ENCODE data around the gene GPR155. TPM values are rescaled to one million over a fixed set of nuclear protein-coding genes. Genes with fewer than 3 reads are reported as not detected.
A peak's percentile ranks its signal among the peaks of the same experiment; 100 is the strongest.
"Not testable (repeated sequence)": the region's sequence is repeated elsewhere in the genome, so short reads cannot be mapped to it uniquely, and the experiment has no call there.

GPR155 gene
- total RNA-seq, 1 donor from 2014 or later = 10.9 TPM

DNA sequence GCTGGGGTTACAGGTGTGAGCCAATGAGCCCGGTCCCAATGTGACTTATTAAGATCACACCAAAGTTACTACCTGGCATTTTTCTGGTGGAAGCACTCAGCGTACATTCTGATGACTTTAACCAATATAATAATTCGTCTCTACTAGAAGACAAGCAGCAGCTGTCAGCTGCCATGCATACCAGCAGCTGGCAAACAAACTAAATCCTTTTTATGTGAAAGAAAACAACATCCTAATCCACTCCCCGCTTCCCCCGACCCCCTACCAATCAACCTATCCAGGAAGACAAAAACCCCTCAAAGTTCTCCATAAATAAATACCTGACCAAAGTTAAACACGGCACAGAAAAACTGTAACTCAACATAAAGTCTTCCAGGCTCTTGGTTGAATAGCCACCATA is 42.1 kb downstream of the GPR155 start:
- no peak for DNase-seq (ENCODE audit: low spot score)
- intact Hi-C loops (cut with DNase I) = no loop called here

DNA sequence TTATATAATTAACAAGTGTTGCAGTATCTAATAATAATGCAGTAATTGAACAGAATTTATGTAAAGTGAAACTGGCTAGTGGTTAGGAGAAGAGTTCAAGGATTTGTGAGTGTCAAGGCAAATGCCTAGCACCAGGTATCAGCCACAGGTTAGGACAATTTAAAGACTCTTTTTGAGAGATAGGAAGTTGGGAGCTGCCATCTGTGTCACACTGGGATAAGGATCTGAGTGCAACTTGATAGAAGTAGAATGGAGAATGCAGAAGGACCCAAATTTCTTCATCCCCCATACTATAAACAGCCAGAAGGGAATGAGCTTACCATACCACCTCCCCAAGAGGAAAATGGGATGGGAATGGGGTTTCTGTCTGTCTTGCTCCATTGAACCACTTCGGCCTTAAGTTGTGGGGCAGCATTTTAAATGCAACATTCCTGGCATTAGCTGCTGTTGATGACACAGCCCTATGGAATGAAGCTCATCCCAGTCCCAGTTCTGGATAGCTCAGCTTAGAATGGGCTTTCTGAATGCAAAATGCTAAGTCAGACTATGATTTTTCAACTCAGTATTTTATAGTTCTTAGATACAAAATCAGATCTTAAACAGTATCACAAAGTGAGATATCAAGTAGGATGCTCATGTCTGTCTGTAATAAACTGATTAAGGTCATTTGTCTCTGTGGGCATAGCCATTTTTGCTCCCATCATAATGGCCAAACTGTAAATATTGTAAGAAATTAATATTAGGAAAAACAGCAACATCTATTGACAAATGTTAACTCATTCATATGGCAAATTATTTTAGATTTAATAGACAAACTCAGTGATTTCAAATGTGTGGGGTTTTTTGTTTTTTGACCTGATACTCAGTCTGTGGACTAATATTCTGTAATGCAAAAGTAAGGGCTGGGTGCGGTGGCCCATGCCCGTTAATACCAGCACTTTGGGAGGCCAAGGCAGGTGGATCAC is 44.0 kb downstream of the GPR155 start:
- DNase-seq (ENCODE audit: low spot score) = no peak
- intact Hi-C loops (cut with DNase I) = no loop called here

DNA sequence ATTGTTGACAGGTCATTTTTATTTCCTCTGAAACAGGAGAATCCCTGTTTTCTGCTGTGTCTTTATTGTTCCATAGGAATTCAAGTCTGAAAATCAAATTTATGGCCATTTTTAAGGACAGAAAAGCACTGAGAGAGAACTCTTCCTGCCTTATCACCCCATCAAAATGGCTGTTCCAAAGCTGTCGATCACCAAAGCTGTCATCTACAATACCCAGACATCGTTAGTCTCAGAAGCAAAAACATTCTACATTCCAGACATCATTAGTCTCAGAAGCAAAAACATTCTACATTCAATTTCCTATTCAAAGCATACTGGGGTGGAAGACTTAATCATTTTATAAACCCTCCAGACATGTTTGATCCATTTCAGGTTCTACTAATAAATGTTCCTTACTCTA is 46.9 kb downstream of the GPR155 start:
- intact Hi-C loops (cut with DNase I) = no loop called here

DNA sequence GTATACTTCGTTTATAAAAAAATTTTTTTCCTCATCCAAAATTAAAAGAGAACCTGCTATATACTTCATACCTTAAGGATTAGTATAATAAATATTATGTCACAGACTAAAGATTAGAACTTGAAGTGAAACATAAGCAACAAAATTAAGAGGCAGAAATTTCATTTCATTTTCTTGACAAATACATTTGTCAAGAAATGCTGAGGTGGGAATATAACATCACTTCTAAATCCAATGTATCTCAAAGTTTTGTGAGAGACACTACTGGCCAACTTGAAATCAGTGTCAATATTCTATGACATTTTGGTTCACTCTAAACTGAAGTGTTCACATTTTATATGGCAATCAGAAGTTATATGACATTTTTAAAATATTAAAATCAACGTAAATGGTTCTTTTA is 47.5 kb downstream of the GPR155 start:
- intact Hi-C loops (cut with DNase I) = no loop called here
- DNase-seq (ENCODE audit: low spot score) = no peak

More for the DNA sequence above, 46.9 kb downstream of the GPR155 start:
- DNase-seq (ENCODE audit: low spot score) = no peak

DNA sequence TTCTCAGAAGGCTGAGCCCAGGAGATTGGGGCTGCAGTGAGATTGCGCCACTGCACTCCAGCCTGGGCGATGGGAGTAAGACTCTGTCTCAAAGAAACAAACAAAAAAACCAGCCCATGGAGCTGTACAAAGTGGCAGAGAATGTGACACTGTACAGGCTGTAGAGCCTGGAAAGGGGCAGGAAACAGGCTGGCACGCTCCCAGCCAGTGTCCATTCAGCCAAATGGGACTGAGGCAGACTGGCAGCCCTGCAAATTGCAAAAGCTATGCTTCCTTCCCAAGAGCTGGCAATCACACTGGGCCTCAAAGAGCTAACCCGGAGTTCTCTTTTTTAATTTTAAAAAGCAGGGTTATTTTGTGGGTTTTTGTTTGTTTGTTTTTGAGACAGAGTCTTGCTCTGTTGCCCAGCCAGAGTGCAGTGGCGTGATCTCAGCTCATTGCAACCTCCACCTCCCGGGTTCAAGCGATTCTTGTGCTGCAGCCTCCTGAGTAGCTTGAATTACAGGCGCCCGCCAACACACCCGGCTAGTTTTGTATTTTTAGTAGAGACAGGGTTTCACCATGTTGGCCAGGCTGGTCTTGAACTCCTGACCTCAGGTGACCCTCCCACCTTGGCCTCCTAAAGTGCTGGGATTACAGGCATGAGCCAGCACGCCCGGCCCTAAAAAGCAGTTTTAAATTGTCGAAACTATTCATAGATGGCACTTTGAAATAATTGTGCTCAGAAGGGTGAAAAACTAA is 48.5 kb downstream of the GPR155 start:
- DNase-seq (ENCODE audit: low spot score) = no peak
- intact Hi-C loops (cut with DNase I) = no loop called here

DNA sequence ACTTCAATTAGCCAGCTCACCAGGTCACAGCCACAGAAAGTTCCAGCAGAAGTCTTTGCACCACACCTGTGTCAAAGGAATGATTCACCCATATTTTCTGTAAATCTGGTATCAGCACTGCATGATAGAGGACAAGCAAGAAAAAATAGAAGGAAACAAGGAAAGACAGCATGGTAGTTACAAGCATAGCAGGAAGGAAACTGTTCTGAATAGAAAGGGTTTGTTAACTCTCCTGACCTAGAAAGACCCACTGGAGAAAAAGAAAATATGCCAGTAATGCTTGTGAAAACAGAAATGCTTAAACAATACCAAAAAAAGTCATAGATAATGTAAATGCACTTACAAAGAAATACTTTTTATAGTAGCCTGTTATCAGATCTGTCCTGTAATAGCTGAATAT is 50.5 kb downstream of the GPR155 start:
- no peak for DNase-seq (ENCODE audit: low spot score)
- intact Hi-C loops (cut with DNase I) = no loop called here

DNA sequence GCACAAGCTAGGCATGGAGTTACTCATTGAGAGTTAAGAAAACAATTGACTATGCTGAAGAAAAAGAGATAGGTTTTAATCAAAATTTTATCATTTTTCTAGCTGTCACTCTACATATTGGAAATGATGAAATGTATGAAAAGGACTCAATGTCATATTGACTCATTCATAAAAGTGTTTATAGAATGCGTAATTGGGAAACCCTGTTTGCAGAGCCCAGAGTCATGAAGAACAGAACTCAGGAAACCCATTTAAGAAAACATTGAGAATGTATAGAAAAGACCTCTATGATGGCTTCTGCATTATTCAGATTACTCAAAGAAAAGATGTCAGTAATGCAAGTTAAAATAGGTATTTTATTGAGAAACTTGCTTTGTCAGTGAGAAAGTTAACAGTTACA is 54.9 kb downstream of the GPR155 start:
- intact Hi-C loops (cut with DNase I) = no loop called here
- no peak for DNase-seq (ENCODE audit: low spot score)

DNA sequence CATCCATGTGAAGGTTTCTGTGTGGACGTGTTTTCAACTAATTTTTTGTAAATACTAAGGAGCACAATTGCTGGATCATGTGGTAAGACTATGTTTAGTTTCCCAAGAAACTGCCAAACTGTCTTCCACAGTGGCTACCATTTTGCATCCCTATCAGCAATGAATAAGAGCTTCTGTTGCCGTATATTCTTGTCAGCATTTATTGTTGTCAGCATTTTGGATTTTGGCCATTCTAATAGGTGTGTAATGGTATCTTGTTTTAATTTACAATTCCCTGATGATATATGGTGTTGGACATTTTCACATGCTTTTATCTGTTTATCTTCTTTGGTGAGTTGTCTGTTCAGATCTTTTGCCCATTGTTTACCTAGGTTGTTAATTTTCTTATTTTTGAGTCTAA is 56.8 kb downstream of the GPR155 start:
- DNase-seq (ENCODE audit: low spot score) = no peak
- intact Hi-C loops (cut with DNase I) = no loop called here

DNA sequence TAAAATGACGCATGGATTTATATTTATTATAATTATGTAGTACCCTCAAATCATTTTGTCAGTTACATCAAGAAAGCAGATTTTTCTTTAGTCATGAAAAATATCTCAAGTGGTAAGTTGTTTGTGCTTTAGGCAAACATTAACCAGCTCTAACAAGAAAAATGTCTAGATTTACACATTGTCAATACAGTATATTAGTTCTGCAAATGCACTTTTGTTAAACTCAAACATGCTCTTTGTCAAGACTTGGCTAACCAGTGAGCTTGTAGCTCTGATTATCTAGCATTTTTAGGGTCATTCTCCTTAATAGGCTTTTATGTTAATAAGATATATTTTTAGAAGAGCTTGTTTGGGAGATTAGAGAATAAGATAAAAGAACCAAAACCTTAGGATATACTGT is 58.6 kb downstream of the GPR155 start:
- intact Hi-C loops (cut with DNase I) = no loop called here
- no peak for DNase-seq (ENCODE audit: low spot score)

DNA sequence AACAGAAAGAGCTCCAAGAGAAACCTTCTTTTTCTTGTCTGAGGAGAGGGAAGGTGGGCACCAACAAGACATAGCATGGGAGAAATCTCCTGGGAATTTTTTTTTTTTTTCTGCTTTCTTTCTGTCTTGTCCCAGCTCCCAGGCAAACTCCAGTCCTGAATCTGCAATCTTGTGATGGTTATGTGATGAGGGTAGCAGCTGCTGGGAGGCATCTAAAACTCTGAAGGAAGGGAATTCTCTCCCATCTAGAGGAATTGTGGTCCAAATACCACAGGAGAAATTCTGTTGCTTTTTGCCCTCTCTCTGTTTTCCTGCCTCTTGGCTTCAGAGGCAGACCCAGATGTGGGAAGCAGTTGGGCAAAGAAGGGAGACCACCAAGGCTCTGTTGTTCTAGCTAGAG is 74.6 kb downstream of the GPR155 start:
- intact Hi-C loops (cut with DNase I) = no loop called here
- no peak for DNase-seq (ENCODE audit: low spot score)

DNA sequence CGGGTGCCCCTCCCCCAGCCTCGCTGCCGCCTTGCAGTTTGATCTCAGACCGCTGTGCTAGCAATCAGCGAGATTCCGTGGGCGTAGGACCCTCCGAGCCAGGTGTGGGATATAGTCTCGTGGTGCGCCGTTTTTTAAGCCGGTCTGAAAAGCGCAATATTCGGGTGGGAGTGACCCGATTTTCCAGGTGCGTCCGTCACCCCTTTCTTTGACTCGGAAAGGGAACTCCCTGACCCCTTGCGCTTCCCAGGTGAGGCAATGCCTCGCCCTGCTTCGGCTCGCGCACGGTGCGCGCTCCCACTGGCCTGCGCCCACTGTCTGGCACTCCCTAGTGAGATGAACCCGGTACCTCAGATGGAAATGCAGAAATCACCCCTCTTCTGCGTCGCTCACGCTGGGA is 76.8 kb downstream of the GPR155 start:
- DNase-seq (ENCODE audit: low spot score); intact Hi-C loops (cut with DNase I): not testable (repeated sequence)

DNA sequence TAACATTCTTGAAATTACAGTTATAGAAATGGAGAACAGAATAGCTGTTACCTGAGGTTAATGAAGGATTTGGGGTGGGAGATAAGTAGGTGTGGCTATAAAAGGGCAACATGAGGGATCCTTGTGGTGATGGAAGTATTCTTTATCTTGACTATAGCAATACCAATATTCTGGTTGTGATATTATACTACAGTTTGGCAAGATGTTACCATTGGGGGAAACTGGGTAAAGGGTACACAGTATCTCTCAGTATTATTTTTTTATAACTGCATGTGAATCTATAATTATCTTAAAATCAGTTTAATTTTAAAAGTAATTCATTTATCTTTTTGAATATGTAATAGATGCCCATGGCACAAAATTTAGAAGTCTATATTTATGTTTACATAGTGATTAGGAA is 83.2 kb downstream of the GPR155 start:
- DNase-seq (ENCODE audit: low spot score) = no peak
- intact Hi-C loops (cut with DNase I) = no loop called here

DNA sequence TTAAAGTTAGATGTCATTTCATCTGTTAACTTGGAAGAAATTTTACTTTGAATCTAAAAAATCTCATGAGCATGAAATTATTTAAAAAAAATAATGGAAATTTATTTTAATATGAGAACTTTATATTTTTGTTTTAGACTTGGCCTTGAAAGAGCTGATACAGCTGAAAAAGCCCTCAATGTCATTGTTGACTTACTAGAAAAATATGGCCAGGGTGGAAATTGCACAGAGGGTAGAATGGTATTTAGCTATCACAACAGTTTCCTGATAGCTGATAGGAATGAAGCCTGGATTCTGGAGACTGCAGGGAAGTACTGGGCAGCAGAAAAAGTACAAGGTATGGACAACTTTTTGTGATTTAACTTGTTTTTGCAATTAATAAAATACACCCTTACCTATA is 86.0 kb downstream of the GPR155 start:
- intact Hi-C loops (cut with DNase I) = no loop called here
- no peak for DNase-seq (ENCODE audit: low spot score)

DNA sequence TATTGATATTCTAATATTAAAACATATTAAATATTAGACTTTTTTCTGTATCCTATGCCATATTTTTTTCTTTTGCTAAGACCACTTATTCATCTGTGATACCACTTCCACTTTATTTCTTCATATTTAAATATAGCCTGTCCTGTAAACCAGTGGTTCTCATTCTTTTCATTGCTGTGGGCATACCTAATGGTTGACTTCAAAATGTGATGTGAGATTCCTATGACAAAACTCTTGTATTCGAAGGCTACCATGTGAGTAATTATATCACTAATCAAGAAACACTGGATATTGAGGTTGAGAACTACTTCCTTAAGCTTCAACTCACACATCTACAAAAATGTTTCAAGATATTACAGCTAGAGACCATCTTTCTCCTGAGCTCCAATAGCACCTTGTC is 87.7 kb downstream of the GPR155 start:
- DNase-seq (ENCODE audit: low spot score) = no peak
- intact Hi-C loops (cut with DNase I) = loop anchor here (5.0 kb wide), 1 partner anchor 88 kb away; the partner anchor contains the start of gene GPR155

DNA sequence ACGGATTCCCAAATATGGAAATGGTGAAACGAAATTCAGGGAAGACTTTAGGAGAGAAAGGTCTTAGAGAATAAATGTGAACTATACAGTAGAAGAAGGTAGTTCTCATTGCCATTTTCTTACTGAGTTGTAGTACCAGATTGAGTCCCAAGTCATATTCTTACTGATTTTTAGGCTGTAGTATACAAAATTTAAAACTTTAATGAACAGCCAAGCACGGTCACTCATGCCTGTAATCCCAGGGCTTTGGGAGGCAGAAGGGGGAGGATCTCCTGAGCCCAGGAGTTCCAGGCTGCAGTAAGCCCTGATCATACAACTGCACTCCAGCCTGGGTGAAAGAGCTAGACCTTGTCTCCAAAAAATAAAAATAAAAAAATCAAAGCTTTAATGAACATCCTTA is 89.1 kb downstream of the GPR155 start:
- intact Hi-C loops (cut with DNase I) = loop anchor here (5.0 kb wide), 1 partner anchor 90 kb away; the partner anchor contains the start of gene GPR155
- no peak for DNase-seq (ENCODE audit: low spot score)

DNA sequence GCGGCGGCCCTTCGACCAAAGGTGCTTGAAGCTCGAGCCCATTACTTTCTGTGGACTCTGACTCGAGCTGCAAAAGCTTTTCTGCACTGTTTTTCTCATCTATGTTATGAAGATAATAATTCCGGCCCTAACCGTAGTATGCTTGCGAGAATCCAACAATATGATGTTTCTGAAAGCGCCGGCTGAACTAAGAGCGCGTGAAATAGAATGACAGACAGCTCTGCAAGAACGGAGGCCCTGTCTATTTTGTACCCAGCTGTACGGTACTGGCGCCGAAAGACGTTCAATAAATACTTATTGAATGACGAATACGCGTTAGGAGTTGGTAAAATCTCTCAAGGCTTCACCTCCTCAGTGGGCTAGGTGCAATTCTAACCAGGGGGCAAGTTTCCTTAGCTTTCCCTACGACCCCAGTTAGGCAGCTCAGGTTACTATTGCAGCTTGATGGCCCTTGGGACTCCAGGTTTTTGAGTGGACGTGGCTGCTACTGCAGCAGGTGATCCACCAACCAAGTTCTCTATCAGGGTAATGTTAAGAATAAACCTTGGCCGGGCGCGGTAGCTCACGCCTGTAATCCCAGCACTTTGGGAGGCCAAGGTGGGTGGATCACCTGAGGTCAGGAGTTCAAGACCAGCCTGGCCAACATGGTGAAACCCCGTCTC is 90.7 kb downstream of the GPR155 start:
- intact Hi-C loops (cut with DNase I) = loop anchor here (5.0 kb wide), 1 partner anchor 91 kb away; the partner anchor contains the start of gene GPR155
- DNase-seq (ENCODE audit: low spot score) = no peak

DNA sequence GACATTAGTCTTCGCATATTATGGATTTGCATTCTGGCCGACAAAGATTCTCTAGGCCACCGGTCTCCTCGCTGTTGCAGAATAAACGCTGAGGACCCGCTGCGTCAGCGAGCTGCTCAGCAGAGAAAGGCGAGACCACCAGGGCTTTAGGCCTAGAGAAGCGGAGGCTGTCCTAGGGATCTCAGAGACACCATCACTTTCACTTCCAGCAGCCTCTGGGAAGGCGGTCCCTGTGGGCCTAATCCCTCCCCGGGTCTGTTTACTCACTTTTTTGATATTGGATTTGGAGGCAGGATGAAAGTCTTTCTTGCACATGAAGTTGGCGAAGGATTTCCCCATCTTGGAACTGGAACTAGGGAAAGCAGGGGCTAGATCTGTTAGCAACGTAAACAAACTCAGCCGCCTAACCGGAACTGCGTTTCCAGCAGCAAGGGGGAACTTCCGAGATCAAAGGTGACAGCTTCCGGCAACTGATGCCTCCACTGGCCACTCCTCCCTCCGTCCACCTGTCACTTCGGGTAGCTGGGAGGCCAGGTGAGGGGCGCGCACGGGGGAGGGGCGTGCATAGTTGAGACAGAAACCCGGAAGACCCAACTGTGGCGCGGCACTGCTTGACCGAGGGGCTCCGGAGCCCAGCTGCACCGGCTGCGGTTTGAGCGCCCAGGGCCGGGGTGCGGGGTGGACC is 91.4 kb downstream of the GPR155 start, which contains the start of gene SCRN3:
Gene SCRN3 (plus strand): TSS at position 447 of the 685 bp plus-strand sequence. CDS start 2,554 bp downstream, outside the sequence.
- intact Hi-C loops (cut with DNase I) = loop anchor here (5.0 kb wide), 1 partner anchor 92 kb away; the partner anchor contains the start of gene GPR155
- DNase-seq (ENCODE audit: low spot score) = peak; percentile 91

DNA sequence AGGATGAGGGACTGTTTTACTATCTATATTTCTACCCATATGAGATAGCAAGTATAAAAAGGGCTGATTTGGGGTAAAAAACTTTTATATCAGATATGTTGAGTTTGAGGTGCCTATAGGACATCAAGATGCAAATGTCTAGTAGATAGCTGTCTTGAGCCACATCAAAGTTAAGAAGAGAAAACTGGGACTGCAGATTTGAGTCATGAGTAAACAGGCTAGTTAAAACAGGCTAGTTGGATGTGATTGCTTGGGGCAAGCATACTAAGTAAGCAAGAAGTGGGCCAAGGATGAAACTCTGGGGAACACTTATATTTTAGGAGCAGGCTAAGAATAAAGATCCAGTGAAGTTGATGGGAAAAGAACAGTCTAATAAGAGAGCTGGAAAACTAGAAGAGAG is 94.1 kb downstream of the GPR155 start:
- no peak for DNase-seq (ENCODE audit: low spot score)
- intact Hi-C loops (cut with DNase I) = no loop called here

DNA sequence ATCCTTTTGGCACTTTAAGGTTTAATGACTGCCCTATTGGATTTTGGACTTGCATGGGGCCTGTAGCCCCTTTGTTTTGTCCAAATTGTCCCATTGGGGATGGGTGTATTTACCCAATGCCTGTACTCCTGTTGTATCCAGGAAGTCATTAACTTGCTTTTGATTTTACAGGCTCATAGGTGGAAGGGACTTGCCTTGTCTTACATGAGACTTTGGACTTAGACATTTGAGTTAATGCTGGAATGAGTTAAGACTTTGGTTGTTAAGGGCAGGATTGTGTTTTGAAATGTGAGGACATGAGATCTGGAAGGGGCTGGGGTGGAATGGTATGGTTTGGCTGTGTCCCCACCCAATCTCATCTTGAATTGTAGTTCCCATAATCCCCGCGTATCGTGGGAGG is 96.5 kb downstream of the GPR155 start:
- intact Hi-C loops (cut with DNase I); DNase-seq (ENCODE audit: low spot score): not testable (repeated sequence)
